Stimulated activated CD4-positive, alpha-beta T cell treated with anti-CD3 and anti-CD28 coated beads, Interleukin-15, amount 100 ng/mL, for 1 hour (primary cell): Measurements from ENCODE around the gene WNT7B.

Experiments
- DNase-seq, 2 donors: peaks; one replicate each; pipeline ENCODE4 v3.0.0-alpha.2; 2020; ENCODE audit warnings: low read depth in 1 of 2, low spot score in 1 of 2

Gene WNT7B

DNA sequence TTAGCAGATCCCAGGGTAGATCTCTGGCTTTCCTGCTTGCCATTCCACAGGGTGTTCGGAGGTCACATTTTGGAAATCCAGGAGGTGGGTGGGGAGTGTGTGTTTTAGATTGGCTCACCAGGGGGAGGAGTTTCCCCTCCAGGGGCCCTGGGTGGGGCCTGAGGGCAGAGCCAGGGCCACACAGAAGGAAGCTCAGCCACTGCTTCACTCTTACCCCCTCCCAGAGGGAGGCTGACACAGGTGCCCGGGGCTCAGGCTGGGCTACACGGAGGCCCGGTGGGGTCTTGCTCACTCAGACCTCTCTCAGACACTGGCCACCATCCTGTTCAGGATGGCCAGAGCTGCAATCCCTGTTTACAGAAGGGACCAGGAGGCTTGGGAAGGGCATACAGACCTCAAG lies 2.5 kb downstream of the WNT7B start:
- no peak for DNase-seq

GRCh38 chr22:45972889-45973253 lies 4.1 kb downstream of the WNT7B start:
- DNase-seq: no peak

GRCh38 chr22:45972091-45972888 lies 4.7 kb downstream of the WNT7B start:
- no peak for DNase-seq

DNA sequence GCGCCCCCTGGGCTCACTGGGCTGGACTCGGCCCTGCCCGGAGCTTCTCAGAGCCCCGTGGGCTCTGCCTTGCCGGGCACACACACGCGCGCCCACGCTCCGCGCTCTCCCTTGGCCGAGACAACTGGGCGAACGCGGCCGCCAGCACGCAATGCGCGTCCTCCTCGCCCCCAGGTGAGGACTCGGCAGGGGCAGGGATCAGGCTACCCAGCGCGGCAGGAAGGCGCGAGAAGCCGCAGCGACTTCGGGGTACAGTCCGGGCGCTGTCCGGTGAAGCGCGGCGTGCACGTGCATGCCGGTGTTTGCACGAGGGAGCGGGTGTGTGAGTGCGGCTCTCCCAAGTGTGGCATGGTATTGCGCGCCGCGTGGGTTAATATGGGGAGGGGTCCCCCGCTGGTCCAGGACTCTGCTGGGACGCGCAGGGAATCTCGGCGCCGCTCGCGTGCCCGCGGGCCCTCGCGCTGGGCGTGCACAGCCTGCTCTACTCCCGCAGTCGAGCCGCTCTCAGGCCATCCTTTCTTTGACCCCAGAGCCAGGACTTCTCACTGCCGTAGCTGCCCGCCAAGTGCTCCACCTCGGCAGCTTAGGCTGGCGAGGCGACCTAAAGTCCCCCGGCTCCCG lies 5.4 kb downstream of the WNT7B start:
- DNase-seq: no peak

DNA sequence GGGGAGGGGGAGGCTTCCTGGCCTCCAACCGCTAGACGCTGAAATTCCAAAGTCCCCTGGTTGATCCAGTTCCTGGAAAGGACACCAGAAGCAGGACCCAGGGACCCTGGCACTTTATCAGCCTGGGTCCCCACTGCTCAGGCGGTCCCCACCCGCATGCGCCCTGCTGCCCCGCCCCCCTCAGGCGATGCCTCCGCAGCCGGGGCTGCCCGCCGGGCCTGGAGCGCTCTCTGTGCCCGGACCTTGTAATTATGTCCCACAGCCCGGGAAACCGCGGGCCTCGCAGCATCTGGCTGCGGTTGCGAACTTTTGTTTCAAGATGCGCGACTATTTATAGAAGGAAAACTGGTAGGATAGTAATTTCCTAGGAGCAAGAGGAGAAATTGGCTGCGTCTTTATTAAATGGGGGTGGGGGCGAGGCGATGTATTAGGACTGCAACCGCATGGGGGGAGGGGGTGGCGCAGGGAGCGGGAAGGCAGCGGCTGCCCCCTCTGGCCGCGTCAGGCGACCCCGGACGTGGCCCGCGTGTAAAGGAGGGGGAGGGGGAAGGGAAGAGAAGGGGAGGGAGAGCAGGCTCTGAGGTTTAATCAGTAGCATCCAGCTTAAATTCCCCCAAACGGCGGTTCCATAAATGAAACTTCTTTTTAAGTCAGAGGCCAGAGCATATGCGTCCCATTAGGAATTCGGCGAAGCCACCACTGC lies 6.1 kb downstream of the WNT7B start:
- DNase-seq: no peak

DNA sequence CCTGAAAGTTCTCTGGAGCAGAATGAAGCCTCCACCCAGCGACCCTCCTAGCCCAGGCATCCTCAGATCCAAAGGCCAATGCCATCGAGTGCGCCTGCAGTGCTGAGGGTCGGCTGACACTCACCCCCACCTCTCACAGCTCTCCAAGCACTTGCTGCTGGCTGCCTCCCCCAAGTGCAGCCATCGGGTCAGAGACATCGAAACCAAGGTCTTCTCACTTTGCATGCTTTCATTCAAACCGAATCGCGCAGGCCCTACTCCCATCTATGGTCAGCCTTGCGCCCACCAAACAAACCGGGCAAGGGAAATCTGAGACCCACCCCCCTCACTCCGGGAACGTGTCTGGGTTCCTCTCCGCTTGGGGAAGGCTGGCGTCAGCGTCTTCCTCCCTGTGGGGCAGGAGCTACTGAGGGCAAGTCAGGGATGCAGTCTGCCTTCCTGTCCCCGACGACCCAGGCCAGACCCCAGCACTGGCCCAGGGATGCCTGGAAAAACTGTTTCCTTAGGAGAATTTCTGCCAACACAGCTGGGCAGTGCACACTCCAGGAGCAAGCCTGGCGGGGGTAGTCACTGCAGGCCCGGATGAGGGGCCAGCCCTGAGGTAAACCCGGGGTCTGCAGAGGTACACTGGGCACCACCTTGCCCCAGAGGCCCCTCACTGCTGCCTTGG lies 7.0 kb downstream of the WNT7B start:
- DNase-seq: no peak

- DNase-seq: no peak
Measured at GRCh38 chr22:45969414-45969799, 7.6 kb downstream of the WNT7B start.

GRCh38 chr22:45968751-45969413 lies 8.1 kb downstream of the WNT7B start:
- no peak for DNase-seq

GRCh38 chr22:45968003-45968650 lies 8.8 kb downstream of the WNT7B start:
- DNase-seq: no peak

- DNase-seq: no peak
Measured at GRCh38 chr22:45966895-45967365, 10.0 kb downstream of the WNT7B start.

DNA sequence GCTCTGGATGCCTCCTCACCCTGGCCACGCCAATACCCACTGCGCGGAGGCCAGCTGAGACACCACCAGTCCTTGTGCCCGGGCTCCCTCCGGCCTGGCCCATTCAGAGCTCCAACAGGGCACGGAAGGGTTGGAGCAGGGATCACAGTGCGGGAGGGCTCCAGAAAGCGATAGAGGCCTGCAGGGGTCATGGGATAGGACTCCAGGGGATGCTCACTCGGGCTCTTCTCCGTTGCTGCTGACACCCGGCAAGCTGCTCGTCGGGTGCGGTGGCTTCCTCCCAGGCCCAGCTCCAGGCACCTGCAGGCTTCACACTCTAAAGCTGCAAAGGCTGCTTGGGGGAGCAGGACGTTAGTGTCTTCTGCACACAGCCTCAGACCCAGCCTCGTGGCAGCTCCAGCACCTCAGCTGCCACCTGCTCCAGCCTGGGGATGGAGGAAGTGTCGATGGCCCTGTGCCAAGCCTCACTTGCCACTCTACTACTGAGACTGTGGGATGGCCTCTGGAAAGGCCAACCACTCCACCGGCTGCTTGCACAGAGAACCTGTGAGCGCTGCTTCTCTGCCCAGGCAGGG lies 10.6 kb downstream of the WNT7B start:
- DNase-seq: no peak

GRCh38 chr22:45965563-45965962 lies 11.4 kb downstream of the WNT7B start:
- no peak for DNase-seq

DNA sequence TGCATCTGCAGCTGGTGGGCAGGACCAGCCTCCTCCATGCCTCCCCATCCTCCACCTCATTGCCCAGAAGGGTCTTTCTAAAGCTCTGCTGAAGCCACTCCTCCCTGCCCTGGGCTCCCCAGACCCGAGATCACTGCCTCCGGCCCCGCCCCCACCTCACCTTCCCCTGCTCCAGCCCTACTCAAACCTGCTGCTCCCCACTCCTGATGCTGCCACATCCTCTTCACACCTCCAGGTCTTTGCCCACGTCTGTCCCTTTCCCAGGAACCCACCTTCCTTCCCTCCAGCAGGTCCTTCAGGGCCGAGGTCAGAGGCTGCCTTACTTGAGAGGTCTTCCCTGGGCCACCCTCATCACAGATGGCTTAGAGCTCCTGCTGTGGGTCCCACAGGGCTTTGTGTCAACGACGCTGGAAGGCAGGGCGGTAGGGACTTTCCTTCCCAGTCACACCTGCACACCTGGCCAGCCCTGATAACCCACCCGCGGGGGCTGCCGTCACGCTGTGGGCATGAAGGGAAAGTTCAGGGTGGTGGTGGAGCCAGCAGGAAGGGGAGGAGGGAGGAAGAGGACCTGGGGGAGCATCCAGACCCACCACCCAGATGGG lies 11.9 kb downstream of the WNT7B start:
- DNase-seq: no peak

GRCh38 chr22:45964372-45964771 lies 12.6 kb downstream of the WNT7B start:
- no peak for DNase-seq

- DNase-seq: no peak
Measured at GRCh38 chr22:45963821-45964220, 13.1 kb downstream of the WNT7B start.

GRCh38 chr22:45962756-45963324 lies 14.1 kb downstream of the WNT7B start:
- no peak for DNase-seq

DNA sequence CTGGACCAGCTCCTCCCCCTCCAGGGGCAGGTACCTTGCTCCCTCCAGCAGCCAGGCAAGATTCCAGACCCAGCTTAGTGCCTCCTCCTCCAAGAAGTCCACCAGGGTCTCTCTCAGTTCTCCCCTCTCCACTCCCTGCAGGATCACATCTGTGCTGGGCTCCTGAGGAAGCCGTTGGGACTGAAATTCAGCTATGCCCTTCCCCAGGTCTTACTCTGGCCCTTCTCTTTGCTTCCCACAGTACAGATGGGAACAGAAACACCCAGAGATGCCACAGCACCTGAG lies 14.6 kb downstream of the WNT7B start:
- no peak for DNase-seq

DNA sequence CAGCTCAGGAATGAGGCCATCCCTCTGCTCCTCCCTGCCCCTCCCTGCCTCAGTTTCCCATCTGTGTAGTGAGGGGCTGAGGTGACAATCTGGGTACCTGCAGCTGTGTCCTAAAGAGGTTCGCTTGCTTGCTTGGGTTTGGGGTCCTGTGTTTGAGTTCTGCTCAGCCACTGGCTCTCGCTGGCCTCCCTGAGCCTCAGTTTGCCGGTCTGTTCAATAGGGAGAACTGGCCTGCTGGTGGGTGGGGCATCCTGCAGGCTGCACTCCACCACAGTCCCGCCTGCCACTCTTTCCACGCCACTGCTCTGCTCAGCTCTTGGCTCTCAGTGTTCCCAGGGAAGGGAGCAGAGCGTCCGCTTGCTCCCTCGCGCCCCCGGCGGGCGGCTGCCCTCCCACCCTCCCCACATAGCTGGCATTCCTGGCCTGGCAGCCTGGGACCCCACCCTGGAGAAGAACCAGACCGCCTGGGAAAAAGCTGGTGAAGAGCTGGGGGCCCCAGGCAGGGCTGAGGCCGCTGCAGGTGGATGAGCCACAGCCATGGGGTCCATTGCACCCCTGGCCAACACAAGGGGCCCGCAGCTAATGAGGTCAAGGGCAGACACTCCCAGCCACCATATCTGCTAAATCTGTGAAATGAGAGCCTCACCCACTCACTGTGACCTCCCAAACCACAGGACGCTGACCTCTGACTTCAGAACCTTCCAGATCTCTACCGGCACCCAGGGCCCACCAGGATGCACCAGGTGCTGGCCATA lies 15.1 kb downstream of the WNT7B start:
- no peak for DNase-seq
